Measurements from ENCODE around the gene RANBP1. TPM values are rescaled to one million over a fixed set of nuclear protein-coding genes. Genes with fewer than 3 reads are reported as not detected.

Gene RANBP1
- polyA plus RNA-seq, 2 of the 4 experiments (the other 2 are of a cell fraction) = 239 to 338 TPM

DNA sequence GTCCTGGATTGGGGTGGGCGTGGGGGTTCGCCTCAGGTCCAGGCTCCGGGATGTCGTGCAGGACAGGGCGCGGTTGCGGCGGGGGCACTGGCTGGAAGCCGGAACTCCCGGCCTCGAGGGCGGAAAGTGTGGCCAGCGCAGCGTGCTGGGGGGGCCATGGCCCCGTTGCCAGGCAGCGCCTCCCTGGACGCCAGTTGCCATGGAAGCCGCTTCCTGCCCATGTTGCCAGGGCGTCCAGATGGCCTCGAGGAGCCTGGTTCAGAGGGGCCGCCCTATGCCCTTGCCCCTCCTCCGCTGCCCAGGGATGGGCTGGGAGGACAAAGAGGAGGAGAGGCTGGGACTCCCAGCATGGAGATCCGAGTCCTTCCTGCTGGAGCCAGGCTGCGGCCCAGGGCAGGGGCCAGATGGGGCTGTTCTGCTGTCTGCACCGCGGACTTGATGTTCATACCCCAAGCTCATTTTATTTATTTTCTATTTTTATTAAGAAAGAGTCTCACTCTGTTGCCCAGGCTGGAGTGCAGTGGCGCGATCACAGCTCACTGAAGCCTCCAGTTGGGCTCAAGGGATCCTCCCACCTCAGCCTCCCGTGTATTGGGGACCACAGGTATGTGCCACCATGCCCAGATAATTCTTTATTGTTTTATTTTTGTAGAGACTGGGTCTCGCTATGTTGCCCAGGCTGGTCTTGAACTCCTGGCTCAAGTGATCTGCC is 39.6 kb downstream of the RANBP1 start:
- H3K4me3 ChIP-seq = no peak overlapping the region
- 76% methylated on average over 8 of the region's 30 CpGs for whole genome bisulfite sequencing (ENCODE audit: missing lambda C conversion rate)
- H3K9me3 ChIP-seq = no peaks in the 10 kb centered on the region
- H3K4me2 ChIP-seq = no peak overlapping the region
- no peak overlapping the region for H3K27ac ChIP-seq
- CTCF ChIA-PET = interaction anchor here (1.2 to 7.1 kb wide), 3 partner anchors 34 to 140 kb away, joined by 3 to 92 read pairs (median 9); no protein-coding TSS in a partner anchor
- FAIRE-seq (no peak), DNase-seq (ENCODE audit: low read depth in 1 of 2, low spot score in 1 of 2) (no peak), ATAC-seq (no peak)
- POLR2A ChIA-PET = no interaction called here
- H3K4me1 ChIP-seq = no peaks in the 10 kb centered on the region
- TF ChIP-seq POLR2A (IDR thresholded peaks at IDR 0.05; ENCODE audit: low read length) = no peak
- TF ChIP-seq HOXA7 (CRISPR knock-in tag; IDR thresholded peaks at IDR 0.05) = no peak
- TF ChIP-seq MAZ (IDR thresholded peaks at IDR 0.05; ENCODE audit: borderline replicate concordance, low read depth, low read length) = no peak
- TF ChIP-seq FOSB (CRISPR knock-in tag; IDR thresholded peaks at IDR 0.05) = no peak
- TF ChIP-seq FOSL2 (IDR thresholded peaks at IDR 0.05) = no peak
- TF ChIP-seq FOSL2 (CRISPR knock-in tag; IDR thresholded peaks at IDR 0.05) = no peak
- TF ChIP-seq, protein P1, sequence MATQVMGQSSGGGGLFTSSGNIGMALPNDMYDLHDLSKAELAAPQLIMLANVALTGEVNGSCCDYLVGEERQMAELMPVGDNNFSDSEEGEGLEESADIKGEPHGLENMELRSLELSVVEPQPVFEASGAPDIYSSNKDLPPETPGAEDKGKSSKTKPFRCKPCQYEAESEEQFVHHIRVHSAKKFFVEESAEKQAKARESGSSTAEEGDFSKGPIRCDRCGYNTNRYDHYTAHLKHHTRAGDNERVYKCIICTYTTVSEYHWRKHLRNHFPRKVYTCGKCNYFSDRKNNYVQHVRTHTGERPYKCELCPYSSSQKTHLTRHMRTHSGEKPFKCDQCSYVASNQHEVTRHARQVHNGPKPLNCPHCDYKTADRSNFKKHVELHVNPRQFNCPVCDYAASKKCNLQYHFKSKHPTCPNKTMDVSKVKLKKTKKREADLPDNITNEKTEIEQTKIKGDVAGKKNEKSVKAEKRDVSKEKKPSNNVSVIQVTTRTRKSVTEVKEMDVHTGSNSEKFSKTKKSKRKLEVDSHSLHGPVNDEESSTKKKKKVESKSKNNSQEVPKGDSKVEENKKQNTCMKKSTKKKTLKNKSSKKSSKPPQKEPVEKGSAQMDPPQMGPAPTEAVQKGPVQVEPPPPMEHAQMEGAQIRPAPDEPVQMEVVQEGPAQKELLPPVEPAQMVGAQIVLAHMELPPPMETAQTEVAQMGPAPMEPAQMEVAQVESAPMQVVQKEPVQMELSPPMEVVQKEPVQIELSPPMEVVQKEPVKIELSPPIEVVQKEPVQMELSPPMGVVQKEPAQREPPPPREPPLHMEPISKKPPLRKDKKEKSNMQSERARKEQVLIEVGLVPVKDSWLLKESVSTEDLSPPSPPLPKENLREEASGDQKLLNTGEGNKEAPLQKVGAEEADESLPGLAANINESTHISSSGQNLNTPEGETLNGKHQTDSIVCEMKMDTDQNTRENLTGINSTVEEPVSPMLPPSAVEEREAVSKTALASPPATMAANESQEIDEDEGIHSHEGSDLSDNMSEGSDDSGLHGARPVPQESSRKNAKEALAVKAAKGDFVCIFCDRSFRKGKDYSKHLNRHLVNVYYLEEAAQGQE (IDR thresholded peaks at IDR 0.05) = no peak
- TF ChIP-seq ZFP36 (IDR thresholded peaks at IDR 0.05; ENCODE audit: borderline replicate concordance, partially characterized antibody) = no peak
- TF ChIP-seq, protein P2, sequence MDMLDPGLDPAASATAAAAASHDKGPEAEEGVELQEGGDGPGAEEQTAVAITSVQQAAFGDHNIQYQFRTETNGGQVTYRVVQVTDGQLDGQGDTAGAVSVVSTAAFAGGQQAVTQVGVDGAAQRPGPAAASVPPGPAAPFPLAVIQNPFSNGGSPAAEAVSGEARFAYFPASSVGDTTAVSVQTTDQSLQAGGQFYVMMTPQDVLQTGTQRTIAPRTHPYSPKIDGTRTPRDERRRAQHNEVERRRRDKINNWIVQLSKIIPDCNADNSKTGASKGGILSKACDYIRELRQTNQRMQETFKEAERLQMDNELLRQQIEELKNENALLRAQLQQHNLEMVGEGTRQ (IDR thresholded peaks at IDR 0.05) = no peak
- no peak for TF ChIP-seq EP300 (IDR thresholded peaks at IDR 0.05)

DNA sequence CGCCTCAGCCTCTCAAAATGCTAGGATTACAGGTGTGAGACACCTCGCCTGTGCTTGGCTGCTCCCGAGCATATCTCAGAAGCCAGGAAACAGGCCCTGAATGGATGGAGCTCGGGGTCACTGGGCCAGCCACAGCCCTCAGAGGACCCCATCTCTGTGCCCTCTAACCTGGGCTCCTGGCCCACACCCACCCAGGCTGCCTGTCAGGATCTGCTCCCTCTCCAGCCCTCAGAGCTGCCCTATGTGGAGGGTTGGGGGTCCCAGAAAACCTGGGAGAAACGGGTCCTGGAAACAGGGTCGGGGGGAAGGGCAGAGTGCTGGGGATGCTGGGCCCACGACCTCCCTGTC is 40.1 kb downstream of the RANBP1 start:
- Histone ChIP-seq H3K4me3 (no peak overlapping the region), H3K27ac (no peak overlapping the region), H3K9me3 (no peaks in the 10 kb centered on the region), H3K4me1 (no peaks in the 10 kb centered on the region), H3K4me2 (no peak overlapping the region)
- ChIA-PET CTCF (interaction anchor here (1.1 to 7.1 kb wide), 5 partner anchors 19 to 139 kb away, joined by 3 to 92 read pairs (median 9); no protein-coding TSS in a partner anchor), POLR2A (no interaction called here)
- FAIRE-seq (no peak), ATAC-seq (no peak), DNase-seq (ENCODE audit: low read depth in 1 of 2, low spot score in 1 of 2) (no peak)
- TF ChIP-seq SREBF2 (IDR thresholded peaks at IDR 0.05) = no peak
- 39% methylated on average over 6 of the region's 7 CpGs for WGBS (ENCODE audit: missing lambda C conversion rate)

DNA sequence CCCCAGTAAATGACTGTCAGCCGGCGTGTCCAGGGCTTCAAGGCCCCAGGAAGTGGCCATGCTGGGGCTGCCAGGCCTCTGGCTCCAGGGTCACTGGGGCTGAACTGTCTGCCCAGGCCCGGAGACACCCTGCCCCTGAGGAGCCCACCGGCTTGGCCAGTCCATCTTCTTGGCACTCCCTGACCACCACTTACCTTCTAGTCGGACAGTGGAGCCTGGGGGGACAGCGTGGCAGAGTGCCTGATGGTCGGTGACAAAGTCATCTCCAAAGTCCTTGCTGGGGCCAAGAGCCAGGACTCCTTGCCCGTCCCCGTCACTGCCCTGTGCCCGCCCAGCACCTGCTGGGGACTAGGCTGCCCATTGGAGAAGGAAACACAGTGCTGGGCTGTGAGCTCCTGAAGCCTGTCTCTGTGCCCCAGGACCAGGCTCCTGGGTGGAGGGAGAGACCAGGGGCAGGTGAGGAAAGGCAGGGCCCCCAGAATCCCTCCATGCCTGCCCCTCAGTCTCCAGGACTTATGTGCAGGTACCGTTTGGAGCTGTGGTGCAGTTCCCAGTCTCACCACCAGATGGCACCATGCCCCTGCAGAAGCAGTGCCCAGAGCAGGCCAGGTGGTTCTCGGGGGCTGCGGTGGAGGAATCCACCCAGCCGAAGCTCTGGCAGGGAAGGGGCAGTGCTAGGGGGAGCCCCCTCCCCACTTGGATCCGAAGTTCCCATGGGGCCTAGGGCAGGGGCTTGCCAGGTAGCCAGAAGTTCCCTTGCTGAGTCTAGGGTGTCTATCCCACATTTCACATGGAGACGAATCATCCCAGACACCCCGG is 40.9 kb downstream of the RANBP1 start:
- ATAC-seq (peak; percentile 67 to 90), DNase-seq (ENCODE audit: low read depth in 1 of 2, low spot score in 1 of 2) (peak; percentile 62 to 66), FAIRE-seq (no peak)
- Histone ChIP-seq H3K9me3 (no peaks in the 10 kb centered on the region), H3K27ac (no peak overlapping the region), H3K4me1 (no peaks in the 10 kb centered on the region), H3K4me3 (no peak overlapping the region), H3K4me2 (no peak overlapping the region)
- POLR2A ChIA-PET = interaction anchor here (0.6 kb wide), 1 partner anchor 262 kb away, joined by 3 read pairs; no protein-coding TSS in a partner anchor
- WGBS (ENCODE audit: missing lambda C conversion rate) = 46% methylated on average over 7 of the region's 17 CpGs
- CTCF ChIA-PET = interaction anchor here (0.6 to 7.1 kb wide), 32 partner anchors 9 to 292 kb away, joined by 3 to 92 read pairs (median 4); no protein-coding TSS in a partner anchor
- TF ChIP-seq, protein P3, sequence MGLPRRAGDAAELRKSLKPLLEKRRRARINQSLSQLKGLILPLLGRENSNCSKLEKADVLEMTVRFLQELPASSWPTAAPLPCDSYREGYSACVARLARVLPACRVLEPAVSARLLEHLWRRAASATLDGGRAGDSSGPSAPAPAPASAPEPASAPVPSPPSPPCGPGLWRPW (IDR thresholded peaks at IDR 0.05) = no peak
- TF ChIP-seq CBX8 (IDR thresholded peaks at IDR 0.05) (no peak), HOXA7 (CRISPR knock-in tag; IDR thresholded peaks at IDR 0.05) (no peak), HDAC2 (IDR thresholded peaks at IDR 0.05) (no peak), SMC3 (IDR thresholded peaks at IDR 0.05) (peak; percentile 96), EP300 (IDR thresholded peaks at IDR 0.05) (no peak), RNF2 (IDR thresholded peaks at IDR 0.05; ENCODE audit: borderline replicate concordance, low read depth) (no peak), CHD2 (IDR thresholded peaks at IDR 0.05; ENCODE audit: low read length, partially characterized antibody) (no peak), RFX5 (IDR thresholded peaks at IDR 0.05) (no peak), KDM1A (IDR thresholded peaks at IDR 0.05; ENCODE audit: low read depth) (no peak), TP53 (CRISPR knock-in tag; IDR thresholded peaks at IDR 0.05) (no peak), BHLHE40 (IDR thresholded peaks at IDR 0.05; ENCODE audit: low read depth, low read length) (no peak), MYC (IDR thresholded peaks at IDR 0.05; ENCODE audit: borderline replicate concordance, low read length) (no peak)
- TF ChIP-seq, protein P4, sequence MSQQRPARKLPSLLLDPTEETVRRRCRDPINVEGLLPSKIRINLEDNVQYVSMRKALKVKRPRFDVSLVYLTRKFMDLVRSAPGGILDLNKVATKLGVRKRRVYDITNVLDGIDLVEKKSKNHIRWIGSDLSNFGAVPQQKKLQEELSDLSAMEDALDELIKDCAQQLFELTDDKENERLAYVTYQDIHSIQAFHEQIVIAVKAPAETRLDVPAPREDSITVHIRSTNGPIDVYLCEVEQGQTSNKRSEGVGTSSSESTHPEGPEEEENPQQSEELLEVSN (IDR thresholded peaks at IDR 0.05; ENCODE audit: borderline replicate concordance, low read depth) = no peak
- TF ChIP-seq, protein P2 (IDR thresholded peaks at IDR 0.05) = no peak
- TF ChIP-seq, protein P5, sequence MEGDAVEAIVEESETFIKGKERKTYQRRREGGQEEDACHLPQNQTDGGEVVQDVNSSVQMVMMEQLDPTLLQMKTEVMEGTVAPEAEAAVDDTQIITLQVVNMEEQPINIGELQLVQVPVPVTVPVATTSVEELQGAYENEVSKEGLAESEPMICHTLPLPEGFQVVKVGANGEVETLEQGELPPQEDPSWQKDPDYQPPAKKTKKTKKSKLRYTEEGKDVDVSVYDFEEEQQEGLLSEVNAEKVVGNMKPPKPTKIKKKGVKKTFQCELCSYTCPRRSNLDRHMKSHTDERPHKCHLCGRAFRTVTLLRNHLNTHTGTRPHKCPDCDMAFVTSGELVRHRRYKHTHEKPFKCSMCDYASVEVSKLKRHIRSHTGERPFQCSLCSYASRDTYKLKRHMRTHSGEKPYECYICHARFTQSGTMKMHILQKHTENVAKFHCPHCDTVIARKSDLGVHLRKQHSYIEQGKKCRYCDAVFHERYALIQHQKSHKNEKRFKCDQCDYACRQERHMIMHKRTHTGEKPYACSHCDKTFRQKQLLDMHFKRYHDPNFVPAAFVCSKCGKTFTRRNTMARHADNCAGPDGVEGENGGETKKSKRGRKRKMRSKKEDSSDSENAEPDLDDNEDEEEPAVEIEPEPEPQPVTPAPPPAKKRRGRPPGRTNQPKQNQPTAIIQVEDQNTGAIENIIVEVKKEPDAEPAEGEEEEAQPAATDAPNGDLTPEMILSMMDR (IDR thresholded peaks at IDR 0.05) = peak; percentile 77
